Testis (tissue), 5 donors: ENCODE data around the gene KLHL28. TPM values are rescaled to one million over a fixed set of nuclear protein-coding genes. Genes with fewer than 3 reads are reported as not detected.

ENCODE experiments used
- DNase-seq: peaks from one replicate; pipeline ENCODE4 v3.0.0-alpha.2; 2019
- H3K27ac ChIP-seq, 2 donors: fragments of 200-600 bp; sonication (generic); one replicate each; pipeline ENCODE4 v1.5.1; 2019
- H3K27me3 ChIP-seq: fragments of 200-600 bp; sonication (generic); one replicate; pipeline ENCODE4 v1.5.1; 2019
- H3K36me3 ChIP-seq: fragments of 200-600 bp; sonication (generic); one replicate; pipeline ENCODE4 v1.5.1; 2017; ENCODE audit warnings: low read depth; ENCODE audit errors: missing control alignments
- H3K4me1 ChIP-seq: fragments of 200-600 bp; sonication (generic); one replicate; pipeline ENCODE4 v1.5.1; 2019
- H3K4me3 ChIP-seq, 2 donors: fragments of 200-600 bp; sonication (generic); one replicate each; pipeline ENCODE4 v1.5.1; 2017 to 2019
- H3K9me3 ChIP-seq: fragments of 200-600 bp; sonication (generic); one replicate; pipeline ENCODE4 v1.5.1; 2017
- POLR2A ChIP-seq: fragments of 450-650 bp; IDR thresholded peaks from one replicate; pipeline ENCODE4 v1.6.1; 2017; ENCODE audit warnings: antibody characterized with exemption, mild to moderate bottlenecking, moderate library complexity
- WGBS, 2 donors: methylation state at CpG; one replicate each; pipeline ENCODE4 v1.1.5; 2018; 5-methylcytosine and 5-hydroxymethylcytosine counted together
- intact Hi-C: fragments of 100-400 bp; cut with DNase I; formaldehyde crosslinking; loops from one replicate; pipeline ENCODE4 v1.15.1; 2023; ENCODE audit warnings: low total_unique reads
- long read RNA-seq, 2 donors: transcript quantifications; one replicate each; lab custom pipeline, GENCODE V29; 2026
- polyA plus RNA-seq: library from polyadenylated mRNA; stranded (reverse); fragments of 350-450 nt; fragmentation: Illumina TruSeq; extraction: RNeasy Lipid Tissue Mini Kit (QIAGEN cat#74804); gene quantifications from one replicate; pipeline ENCODE4 v1.2.3, GENCODE V29; 2014; ENCODE audit warnings: low read depth, low replicate concordance; ENCODE audit not compliant: insufficient read depth
- total RNA-seq, 2 donors: library from RNA; depleted of rRNA; stranded (reverse); fragments of >200 nt; gene quantifications; one replicate each; pipeline ENCODE4 v1.2.3, GENCODE V29; 2016
- TF ChIP-seq, protein P1 (sequence below), 3 experiments: fragments of 450-650 bp in 2 of 3; fragments of 200-600 bp in 1 of 3; sonication (generic) in 1 of 3; IDR thresholded peaks; one replicate each; pipeline ENCODE4 v1.5.1; 2016 to 2019; ENCODE audit warnings: antibody characterized with exemption in 3 of 3, mild to moderate bottlenecking in 2 of 3, moderate library complexity in 1 of 3

The KLHL28 gene, protein sequence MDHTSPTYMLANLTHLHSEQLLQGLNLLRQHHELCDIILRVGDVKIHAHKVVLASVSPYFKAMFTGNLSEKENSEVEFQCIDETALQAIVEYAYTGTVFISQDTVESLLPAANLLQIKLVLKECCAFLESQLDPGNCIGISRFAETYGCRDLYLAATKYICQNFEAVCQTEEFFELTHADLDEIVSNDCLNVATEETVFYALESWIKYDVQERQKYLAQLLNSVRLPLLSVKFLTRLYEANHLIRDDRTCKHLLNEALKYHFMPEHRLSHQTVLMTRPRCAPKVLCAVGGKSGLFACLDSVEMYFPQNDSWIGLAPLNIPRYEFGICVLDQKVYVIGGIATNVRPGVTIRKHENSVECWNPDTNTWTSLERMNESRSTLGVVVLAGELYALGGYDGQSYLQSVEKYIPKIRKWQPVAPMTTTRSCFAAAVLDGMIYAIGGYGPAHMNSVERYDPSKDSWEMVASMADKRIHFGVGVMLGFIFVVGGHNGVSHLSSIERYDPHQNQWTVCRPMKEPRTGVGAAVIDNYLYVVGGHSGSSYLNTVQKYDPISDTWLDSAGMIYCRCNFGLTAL
- total RNA-seq: 10 to 100 TPM; 11.4 to 15.4 TPM
- 9.7 TPM for polyA plus RNA-seq
- long read RNA-seq, donor 1: 0 reads
- long read RNA-seq, donor 2, full-length matches to known transcripts: 2 of 21 reads
- long read RNA-seq, donor 2, partial matches to known transcripts: 19 of 21 reads
- long read RNA-seq, donor 2, other reads (novel, unspliced or antisense): 0 of 21 reads

DNA sequence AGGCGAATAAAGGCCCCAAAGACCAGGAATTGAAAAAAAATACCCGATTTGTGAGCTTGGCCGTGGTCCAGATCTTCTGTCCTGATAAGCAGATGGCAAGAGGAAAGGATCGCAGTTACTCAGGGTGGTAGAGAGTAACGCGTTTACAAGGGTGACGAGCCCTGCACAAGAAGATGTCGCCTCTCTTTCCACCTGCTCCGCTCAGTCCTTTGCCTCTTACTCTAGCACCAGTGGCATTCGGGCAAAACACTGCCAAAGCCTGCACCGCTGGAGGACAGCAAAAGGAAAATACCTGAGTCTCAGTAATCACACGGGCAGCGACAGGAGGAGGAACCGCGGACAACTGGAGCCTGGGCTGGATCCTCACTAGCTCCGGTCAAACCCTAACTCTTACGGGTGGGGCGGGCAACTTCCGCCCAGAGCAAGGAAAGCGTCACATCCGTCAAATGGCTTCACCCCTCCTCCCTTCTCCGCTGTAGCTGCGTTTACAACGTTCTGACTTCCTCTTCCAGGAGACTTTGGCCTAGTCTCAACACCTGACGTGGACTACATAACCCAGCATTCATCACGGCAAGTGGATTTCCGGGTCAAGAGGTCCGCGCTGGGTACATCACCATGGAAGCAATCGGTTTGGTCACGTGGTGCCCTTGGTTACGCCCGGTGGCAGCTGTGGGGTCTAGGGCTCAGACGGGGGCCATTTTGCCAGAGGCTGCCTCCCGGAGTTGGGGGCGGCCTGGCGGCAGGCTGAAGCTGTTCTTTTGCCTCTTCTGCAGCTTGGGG is at the start of gene KLHL28, which contains the start of gene TOGARAM1:
TSS of gene KLHL28 (minus strand) at position 394 of the 780 bp plus-strand sequence. CDS start 16,019 bp downstream, outside the sequence.
TSS of gene TOGARAM1 (plus strand) at position 637 of the 780 bp plus-strand sequence. CDS start 232 bp downstream, outside the sequence.
- intact Hi-C loops: loop anchor here (10.0 kb wide), 1 partner anchor 173 kb away; the partner anchor contains the start of genes FANCM and FKBP3
- Histone ChIP-seq H3K27me3 (no peaks in the 10 kb centered on the region), H3K9me3 (no peaks in the 10 kb centered on the region), H3K27ac (peak within 1 kb of the TSS; percentile 81 to 90), H3K36me3 (no peaks in the 10 kb centered on the region), H3K4me1 (peaks cover 15% of the 10 kb centered on the region), H3K4me3 (peak within 1 kb of the TSS; percentile 87)
- TF ChIP-seq, protein P1, sequence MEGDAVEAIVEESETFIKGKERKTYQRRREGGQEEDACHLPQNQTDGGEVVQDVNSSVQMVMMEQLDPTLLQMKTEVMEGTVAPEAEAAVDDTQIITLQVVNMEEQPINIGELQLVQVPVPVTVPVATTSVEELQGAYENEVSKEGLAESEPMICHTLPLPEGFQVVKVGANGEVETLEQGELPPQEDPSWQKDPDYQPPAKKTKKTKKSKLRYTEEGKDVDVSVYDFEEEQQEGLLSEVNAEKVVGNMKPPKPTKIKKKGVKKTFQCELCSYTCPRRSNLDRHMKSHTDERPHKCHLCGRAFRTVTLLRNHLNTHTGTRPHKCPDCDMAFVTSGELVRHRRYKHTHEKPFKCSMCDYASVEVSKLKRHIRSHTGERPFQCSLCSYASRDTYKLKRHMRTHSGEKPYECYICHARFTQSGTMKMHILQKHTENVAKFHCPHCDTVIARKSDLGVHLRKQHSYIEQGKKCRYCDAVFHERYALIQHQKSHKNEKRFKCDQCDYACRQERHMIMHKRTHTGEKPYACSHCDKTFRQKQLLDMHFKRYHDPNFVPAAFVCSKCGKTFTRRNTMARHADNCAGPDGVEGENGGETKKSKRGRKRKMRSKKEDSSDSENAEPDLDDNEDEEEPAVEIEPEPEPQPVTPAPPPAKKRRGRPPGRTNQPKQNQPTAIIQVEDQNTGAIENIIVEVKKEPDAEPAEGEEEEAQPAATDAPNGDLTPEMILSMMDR (IDR thresholded peaks at IDR 0.05): no peak
- TF ChIP-seq POLR2A: peak; percentile 80
- peak; percentile 100 for DNase-seq
- 0 to 1% methylated on average over 23 to 37 of the region's 37 CpGs for WGBS, 2 donors

DNA sequence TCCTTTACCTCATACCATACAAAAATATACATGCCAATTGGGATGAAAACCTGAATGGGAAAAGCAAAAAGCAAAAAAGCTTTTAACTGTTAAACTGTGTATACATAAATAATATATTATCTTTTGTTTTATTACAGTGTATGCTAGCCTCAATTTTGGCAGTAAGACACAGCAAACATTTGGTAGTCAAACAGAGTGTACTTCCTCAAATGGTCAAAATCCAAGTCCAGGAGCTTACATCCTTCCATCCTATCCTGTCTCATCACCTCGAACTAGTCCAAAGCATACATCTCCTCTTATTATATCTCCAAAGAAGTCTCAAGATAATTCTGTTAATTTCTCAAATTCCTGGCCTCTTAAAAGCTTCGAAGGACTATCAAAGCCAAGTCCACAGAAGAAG is 42.2 kb upstream of the KLHL28 start:
- intact Hi-C loops: no loop called here
- Histone ChIP-seq H3K36me3 (no peaks in the 10 kb centered on the region), H3K27ac (no peak overlapping the region), H3K4me3 (no peak overlapping the region), H3K9me3 (no peaks in the 10 kb centered on the region), H3K27me3 (no peaks in the 10 kb centered on the region), H3K4me1 (no peaks in the 10 kb centered on the region)
- TF ChIP-seq, protein P1 (IDR thresholded peaks at IDR 0.05): no peak
- TF ChIP-seq POLR2A: no peak
- WGBS, 2 donors: 90 to 91% methylated on average over 2 of the region's 2 CpGs
- no peak for DNase-seq

DNA sequence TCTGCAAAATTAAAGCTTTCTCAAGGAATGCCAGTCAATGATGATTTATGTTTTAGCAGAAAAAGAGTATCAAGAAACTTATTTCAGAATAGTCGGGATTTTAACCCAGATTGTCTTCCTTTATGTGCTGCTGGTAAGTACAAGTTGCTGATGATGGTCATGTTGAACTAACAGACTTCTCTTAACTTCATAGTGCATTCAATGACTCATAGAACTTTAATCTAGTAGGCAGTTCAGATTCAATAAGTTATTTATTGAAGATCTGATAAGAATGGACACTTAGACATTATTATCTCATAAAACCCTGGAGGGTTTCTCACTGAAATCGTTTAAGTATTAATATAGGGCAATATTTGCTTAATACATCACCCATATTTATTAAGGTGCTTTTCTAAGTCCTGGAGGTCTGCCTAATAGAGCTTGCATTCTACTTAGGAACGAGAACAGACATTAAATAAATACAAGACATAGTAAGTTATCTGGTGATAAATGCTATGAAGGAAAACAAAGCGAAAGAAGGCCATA is 34.1 kb upstream of the KLHL28 start:
- H3K36me3 ChIP-seq: no peaks in the 10 kb centered on the region
- WGBS, 2 donors: 79 to 82% methylated on average over 4 of the region's 4 CpGs
- no peaks in the 10 kb centered on the region for H3K9me3 ChIP-seq
- TF ChIP-seq POLR2A: no peak
- TF ChIP-seq, protein P1 (IDR thresholded peaks at IDR 0.05): no peak
- intact Hi-C loops: no loop called here
- DNase-seq: no peak
- no peak overlapping the region for H3K4me3 ChIP-seq
- no peak overlapping the region for H3K27ac ChIP-seq
- H3K4me1 ChIP-seq: no peaks in the 10 kb centered on the region
- no peaks in the 10 kb centered on the region for H3K27me3 ChIP-seq

DNA sequence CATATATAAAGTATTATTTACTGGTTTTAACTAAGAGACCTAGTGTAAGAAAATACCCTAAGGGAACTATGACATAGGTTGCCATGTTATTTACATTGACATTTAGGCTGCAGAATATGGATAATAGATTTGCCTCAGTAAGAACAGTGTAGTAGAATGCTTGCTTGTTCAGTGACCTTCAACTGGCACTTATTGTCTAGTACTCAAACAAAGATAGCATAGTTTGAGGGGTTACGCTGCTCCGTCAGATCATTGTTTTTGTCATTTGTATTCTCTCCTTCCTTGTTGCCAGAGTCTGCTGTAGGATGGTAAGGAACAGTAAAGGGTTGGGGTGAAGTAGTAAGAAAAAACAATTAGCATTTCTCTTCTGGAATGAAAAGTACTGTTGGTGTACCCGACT is 33.4 kb upstream of the KLHL28 start:
- no peaks in the 10 kb centered on the region for H3K27me3 ChIP-seq
- no peak overlapping the region for H3K27ac ChIP-seq
- no peak for DNase-seq
- H3K4me1 ChIP-seq: no peaks in the 10 kb centered on the region
- intact Hi-C loops: no loop called here
- no peak for TF ChIP-seq POLR2A
- TF ChIP-seq, protein P1 (IDR thresholded peaks at IDR 0.05): no peak
- H3K4me3 ChIP-seq: no peak overlapping the region
- no peaks in the 10 kb centered on the region for H3K9me3 ChIP-seq
- H3K36me3 ChIP-seq: no peaks in the 10 kb centered on the region
- 67 to 82% methylated on average over 3 of the region's 3 CpGs for WGBS, 2 donors
